Immature natural killer cell (primary cell): ENCODE data around the gene URB1. TPM values are rescaled to one million over a fixed set of nuclear protein-coding genes. Genes with fewer than 3 reads are reported as not detected.
"Not testable (repeated sequence)": the region's sequence is repeated elsewhere in the genome, so short reads cannot be mapped to it uniquely, and the experiment has no call there.

Source experiments
- DNase-seq, 3 donors: peaks; one replicate each; pipeline ENCODE4 v3.0.0; 2022; ENCODE audit warnings: mixed read lengths in 1 of 3
- H3K27ac Mint-ChIP-seq, 6 donors: one replicate each; pipeline ENCODE4 v1.8.0; 2020; ENCODE audit warnings: mixed read lengths in 6 of 6, mild to moderate bottlenecking in 5 of 6, inconsistent platforms in 4 of 6, moderate library complexity in 3 of 6
- H3K27me3 Mint-ChIP-seq, 3 donors: one replicate each; pipeline ENCODE4 v1.8.0; 2020 to 2021; ENCODE audit warnings: low read depth in 3 of 3, mild to moderate bottlenecking in 3 of 3, mixed read lengths in 3 of 3, moderate library complexity in 3 of 3, inconsistent platforms in 1 of 3
- H3K36me3 Mint-ChIP-seq, 3 donors: one replicate each; pipeline ENCODE4 v1.8.0; 2020; ENCODE audit warnings: mixed read lengths in 3 of 3, inconsistent platforms in 2 of 3, mild to moderate bottlenecking in 2 of 3
- H3K4me1 Mint-ChIP-seq, 2 donors: one replicate each; pipeline ENCODE4 v1.8.0; 2020; ENCODE audit warnings: inconsistent platforms in 2 of 2, mild to moderate bottlenecking in 2 of 2, mixed read lengths in 2 of 2, moderate library complexity in 1 of 2
- H3K4me3 Mint-ChIP-seq, 5 donors: one replicate each; pipeline ENCODE4 v1.8.0; 2020; ENCODE audit warnings: mild to moderate bottlenecking in 5 of 5, mixed read lengths in 5 of 5, inconsistent platforms in 3 of 5, moderate library complexity in 3 of 5
- H3K9me3 Mint-ChIP-seq, 6 donors: one replicate each; pipeline ENCODE4 v1.8.0; 2020; ENCODE audit warnings: mild to moderate bottlenecking in 6 of 6, mixed read lengths in 6 of 6, inconsistent platforms in 4 of 6, moderate library complexity in 3 of 6
- polyA plus RNA-seq, 3 donors: library from polyadenylated mRNA; unstranded; fragments of 300-500 nt; fragmentation: Illumina TruSeq; gene quantifications; one replicate each; pipeline ENCODE4 v1.2.3, GENCODE V29; 2021

Gene URB1
- 1 to 10 TPM; 1.1 to 2.3 (median 1.3) TPM for polyA plus RNA-seq

DNA sequence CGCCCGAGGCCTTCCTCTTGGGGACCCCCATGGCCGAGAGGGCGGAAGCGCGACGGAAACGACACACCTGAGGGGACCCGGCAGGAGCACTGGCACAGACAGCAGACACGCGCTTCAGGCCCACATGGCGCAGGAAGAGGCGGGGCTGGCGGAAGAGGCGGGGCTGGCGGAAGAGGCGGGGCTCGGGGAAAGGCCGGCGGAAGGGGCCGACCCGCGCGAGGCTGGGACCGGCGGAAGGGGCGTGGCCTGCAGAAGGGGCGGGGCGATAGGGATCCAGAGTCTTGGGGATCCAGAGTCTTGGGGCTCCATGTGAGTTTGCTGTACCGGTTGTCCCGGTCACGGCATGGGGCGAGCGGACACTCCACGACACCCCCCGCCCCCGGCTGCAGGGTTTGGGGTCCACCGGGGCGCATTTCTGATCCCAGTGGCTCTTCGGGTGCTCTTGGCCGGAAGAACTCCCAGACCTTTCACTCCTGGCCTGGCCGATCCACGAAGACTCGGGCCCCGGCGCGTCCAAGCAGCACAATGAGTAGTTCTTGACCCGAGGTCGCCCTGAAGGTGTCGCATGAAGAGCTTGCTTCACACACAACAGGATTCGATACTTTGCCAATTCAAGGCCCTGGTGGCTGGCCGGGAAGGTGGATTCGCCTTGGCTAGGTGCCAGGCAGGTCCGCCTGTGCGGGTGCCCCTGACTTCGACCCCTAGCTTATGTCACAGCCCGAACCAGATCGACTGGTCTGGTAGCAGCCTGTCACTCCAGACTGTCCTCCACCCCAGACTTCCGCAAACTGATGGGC, at the start of gene URB1:
Gene URB1 (minus strand): TSS at position 133 of the 797 bp plus-strand sequence. CDS start 102 bp downstream, at position 31.
- DNase-seq, result peak; percentile 92 to 94 (median 93)
- peaks cover 0 to 7% (median 7%) of the 10 kb centered on the region in 3 donors for H3K36me3 Mint-ChIP-seq
- peaks cover 31 to 50% of the 10 kb centered on the region in 2 donors for H3K4me1 Mint-ChIP-seq
- H3K4me3 Mint-ChIP-seq, result peak within 1 kb of the TSS; percentile 84 to 89 (median 87)
- peak within 1 kb of the TSS; percentile 72 to 90 (median 90) for H3K27ac Mint-ChIP-seq
- H3K27me3 Mint-ChIP-seq, result peaks cover 2 to 14% (median 6%) of the 10 kb centered on the region in 3 donors
- no peaks in the 10 kb centered on the region for H3K9me3 Mint-ChIP-seq

GRCh38 chr21:32437729-32438128, 44.9 kb upstream of the URB1 start:
- no peaks in the 10 kb centered on the region for H3K36me3 Mint-ChIP-seq
- H3K9me3 Mint-ChIP-seq, result no peaks in the 10 kb centered on the region
- H3K27me3 Mint-ChIP-seq, result peaks cover 2 to 5% (median 3%) of the 10 kb centered on the region in 3 donors
- H3K4me3 Mint-ChIP-seq, result peak overlapping the region in 1 of 5 donors; percentile 28
- H3K4me1 Mint-ChIP-seq, result peaks cover 7 to 39% of the 10 kb centered on the region in 2 donors
- no peak for DNase-seq
- peak overlapping the region in 4 of 6 donors; percentile 37 to 68 (median 55) for H3K27ac Mint-ChIP-seq

DNA sequence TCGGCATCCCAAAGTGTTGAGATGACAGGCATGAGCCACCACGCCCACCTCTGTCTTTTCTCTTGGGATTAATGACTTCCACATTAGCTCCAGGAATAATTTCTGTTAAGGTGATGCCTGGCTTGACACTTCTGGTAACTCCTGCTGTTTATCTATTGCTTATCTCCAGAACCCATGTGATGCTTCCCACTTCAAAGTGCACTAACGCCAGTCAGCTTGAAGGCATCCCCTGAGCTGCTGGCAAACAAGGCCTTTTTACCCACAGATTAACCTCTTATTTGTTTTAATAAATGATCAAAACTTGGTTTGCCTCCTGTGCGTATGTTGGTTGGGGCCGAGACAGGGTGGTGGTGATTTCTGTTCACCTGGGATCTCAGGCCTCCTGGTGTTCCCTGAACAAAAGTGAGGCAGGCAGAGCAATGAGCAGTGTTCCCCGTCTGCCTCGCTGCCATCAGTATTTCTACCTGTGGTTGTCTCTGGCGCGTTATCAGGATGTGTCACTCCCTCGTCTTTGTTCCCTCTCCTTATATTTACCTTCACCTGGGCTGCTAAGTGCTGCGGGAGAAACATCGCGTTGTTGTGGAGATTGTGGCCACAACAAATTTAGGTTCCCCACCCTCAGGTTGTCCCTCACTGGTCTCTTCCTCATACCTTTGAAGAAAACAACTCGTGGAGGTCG, 40.3 kb upstream of the URB1 start:
- H3K36me3 Mint-ChIP-seq, H3K27me3 Mint-ChIP-seq, H3K9me3 Mint-ChIP-seq, H3K27ac Mint-ChIP-seq, DNase-seq: not testable (repeated sequence)
- Mint-ChIP-seq H3K4me3 (peak overlapping the region in 1 of 5 donors; percentile 31), H3K4me1 (peaks cover 10 to 47% of the 10 kb centered on the region in 2 donors)

GRCh38 chr21:32427958-32428623, 35.3 kb upstream of the URB1 start:
- H3K27ac Mint-ChIP-seq, result no peak overlapping the region
- no peaks in the 10 kb centered on the region for H3K27me3 Mint-ChIP-seq
- H3K4me3 Mint-ChIP-seq, result no peak overlapping the region
- no peak for DNase-seq
- no peaks in the 10 kb centered on the region for H3K9me3 Mint-ChIP-seq
- peaks cover 7 to 52% of the 10 kb centered on the region in 2 donors for H3K4me1 Mint-ChIP-seq
- peaks cover 4 to 6% (median 6%) of the 10 kb centered on the region in 3 donors for H3K36me3 Mint-ChIP-seq

- peak overlapping the region in 2 of 6 donors; percentile 44 to 45 for H3K27ac Mint-ChIP-seq
- H3K36me3 Mint-ChIP-seq, result peaks cover 4 to 12% (median 7%) of the 10 kb centered on the region in 3 donors
- peaks cover 4 to 41% of the 10 kb centered on the region in 2 donors for H3K4me1 Mint-ChIP-seq
- no peak for DNase-seq
- H3K9me3 Mint-ChIP-seq, result peaks cover 0 to 2% (median 0%) of the 10 kb centered on the region in 6 donors
- H3K4me3 Mint-ChIP-seq, result no peak overlapping the region
- no peaks in the 10 kb centered on the region for H3K27me3 Mint-ChIP-seq
Observed at GRCh38 chr21:32426592-32427051, 33.8 kb upstream of the URB1 start.

DNA sequence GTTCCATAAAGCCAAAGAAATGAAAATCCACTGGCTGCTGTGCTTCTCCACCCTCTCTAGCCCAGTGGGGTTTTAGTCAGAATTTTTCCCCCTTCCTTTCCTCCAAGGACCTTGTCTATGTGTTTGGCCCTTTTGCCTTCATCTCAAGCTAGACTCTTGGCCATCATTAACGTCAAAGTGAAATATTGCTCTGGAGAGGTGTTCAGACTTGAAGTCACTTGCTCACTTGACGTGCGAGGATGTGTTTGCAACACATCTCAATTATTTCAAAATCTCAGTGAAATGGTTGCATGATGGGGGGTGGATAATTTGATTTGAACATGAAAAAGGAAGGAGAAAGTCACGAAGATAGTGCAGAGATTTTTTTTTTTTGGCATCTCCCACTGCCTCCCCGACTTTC, 33.3 kb upstream of the URB1 start:
- Mint-ChIP-seq H3K4me1 (peaks cover 4 to 40% of the 10 kb centered on the region in 2 donors), H3K27ac (peak overlapping the region in 1 of 6 donors; percentile 45), H3K4me3 (no peak overlapping the region), H3K9me3 (peaks cover 0 to 2% (median 0%) of the 10 kb centered on the region in 6 donors), H3K27me3 (no peaks in the 10 kb centered on the region), H3K36me3 (peaks cover 4 to 12% (median 7%) of the 10 kb centered on the region in 3 donors)
- DNase-seq, result no peak

DNA sequence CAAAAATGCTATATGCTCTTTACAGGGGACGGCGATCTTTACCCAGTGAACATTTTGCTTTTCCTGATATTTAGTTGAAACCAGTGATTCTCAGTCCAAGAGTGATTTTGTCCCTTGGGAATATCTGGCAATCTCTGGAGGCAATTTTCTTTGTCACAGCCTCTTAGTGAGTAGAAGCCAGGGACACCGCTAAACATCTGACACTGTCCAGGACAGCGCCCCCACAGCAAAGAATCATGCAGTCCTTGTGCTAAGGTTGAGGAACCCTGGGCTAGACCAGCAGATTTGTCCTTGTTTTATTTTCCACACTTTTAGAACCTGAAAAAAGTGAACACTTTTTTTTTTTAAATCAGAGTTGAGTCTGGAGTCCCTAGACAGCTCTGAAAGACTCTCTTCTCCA, 32.8 kb upstream of the URB1 start:
- H3K36me3 Mint-ChIP-seq, result peaks cover 4 to 12% (median 7%) of the 10 kb centered on the region in 3 donors
- no peak for DNase-seq
- no peak overlapping the region for H3K4me3 Mint-ChIP-seq
- no peak overlapping the region for H3K27ac Mint-ChIP-seq
- H3K4me1 Mint-ChIP-seq, result peaks cover 4 to 40% of the 10 kb centered on the region in 2 donors
- H3K27me3 Mint-ChIP-seq, result no peaks in the 10 kb centered on the region
- H3K9me3 Mint-ChIP-seq, result peaks cover 0 to 2% (median 0%) of the 10 kb centered on the region in 6 donors

- Mint-ChIP-seq H3K36me3 (peaks cover 0 to 8% (median 3%) of the 10 kb centered on the region in 3 donors), H3K27me3 (no peaks in the 10 kb centered on the region), H3K27ac (peak overlapping the region in 2 of 6 donors; percentile 53 to 71), H3K9me3 (peaks cover 0 to 2% (median 0%) of the 10 kb centered on the region in 6 donors), H3K4me1 (peaks cover 3 to 34% of the 10 kb centered on the region in 2 donors), H3K4me3 (no peak overlapping the region)
- peak in 1 of 3 donors; percentile 14 for DNase-seq
Observed at GRCh38 chr21:32424674-32425073, 31.9 kb upstream of the URB1 start.

GRCh38 chr21:32424191-32424535, 31.4 kb upstream of the URB1 start:
- Mint-ChIP-seq H3K4me3 (no peak overlapping the region), H3K27me3 (no peaks in the 10 kb centered on the region), H3K36me3 (peaks cover 0 to 8% (median 3%) of the 10 kb centered on the region in 3 donors), H3K9me3 (peaks cover 0 to 2% (median 0%) of the 10 kb centered on the region in 6 donors), H3K4me1 (peaks cover 3 to 34% of the 10 kb centered on the region in 2 donors), H3K27ac (no peak overlapping the region)
- no peak for DNase-seq

- peaks cover 0 to 8% (median 3%) of the 10 kb centered on the region in 3 donors for H3K36me3 Mint-ChIP-seq
- H3K27ac Mint-ChIP-seq, result peak overlapping the region in 1 of 6 donors; percentile 25
- no peak overlapping the region for H3K4me3 Mint-ChIP-seq
- peaks cover 0 to 2% (median 0%) of the 10 kb centered on the region in 6 donors for H3K9me3 Mint-ChIP-seq
- H3K4me1 Mint-ChIP-seq, result peaks cover 3 to 34% of the 10 kb centered on the region in 2 donors
- no peaks in the 10 kb centered on the region for H3K27me3 Mint-ChIP-seq
- DNase-seq, result no peak
Observed at GRCh38 chr21:32423320-32424190, 30.7 kb upstream of the URB1 start.

GRCh38 chr21:32422064-32422463, 29.3 kb upstream of the URB1 start:
- peaks cover 0 to 2% (median 0%) of the 10 kb centered on the region in 6 donors for H3K9me3 Mint-ChIP-seq

GRCh38 chr21:32418146-32418545, 25.3 kb upstream of the URB1 start:
- H3K36me3 Mint-ChIP-seq, result peaks cover 0 to 13% (median 13%) of the 10 kb centered on the region in 3 donors
- DNase-seq, result no peak
- peaks cover 0 to 2% (median 0%) of the 10 kb centered on the region in 6 donors for H3K9me3 Mint-ChIP-seq
- H3K4me1 Mint-ChIP-seq, result peaks cover 10 to 39% of the 10 kb centered on the region in 2 donors
- no peak overlapping the region for H3K4me3 Mint-ChIP-seq
- no peaks in the 10 kb centered on the region for H3K27me3 Mint-ChIP-seq
- no peak overlapping the region for H3K27ac Mint-ChIP-seq

More at GRCh38 chr21:32422064-32422463, 29.3 kb upstream of the URB1 start:
- Mint-ChIP-seq H3K36me3 (peaks cover 0 to 15% (median 8%) of the 10 kb centered on the region in 3 donors), H3K4me1 (peaks cover 3 to 32% of the 10 kb centered on the region in 2 donors), H3K27me3 (no peaks in the 10 kb centered on the region), H3K4me3 (no peak overlapping the region), H3K27ac (peak overlapping the region in 2 of 6 donors; percentile 9)
- no peak for DNase-seq
